GM21619 (cell line): ENCODE data around the gene RANBP10.
"Not testable (repeated sequence)": the region's sequence is repeated elsewhere in the genome, so short reads cannot be mapped to it uniquely, and the experiment has no call there.

Experiments used
- ATAC-seq: cut with Tn5 transposase; IDR thresholded peaks from one replicate; pipeline ENCODE4 v1.9.1; 2021; ENCODE audit not compliant: unreplicated experiment

RANBP10 gene

GRCh38 chr16:67719048-67719777, 87.1 kb downstream of the RANBP10 start, which contains the start of gene GFOD2:
Gene GFOD2 (minus strand): TSS chr16:67719316. CDS start chr16:67685715, 33,601 bp downstream.
- peak; percentile 77 for ATAC-seq

GRCh38 chr16:67718668-67719047, 87.7 kb downstream of the RANBP10 start:
- ATAC-seq, result peak; percentile 12

- no peak for ATAC-seq
Observed at GRCh38 chr16:67716097-67716496, 90.3 kb downstream of the RANBP10 start.

GRCh38 chr16:67714522-67714921, 91.8 kb downstream of the RANBP10 start:
- no peak for ATAC-seq

- ATAC-seq, result no peak
Observed at GRCh38 chr16:67713647-67714273, 92.6 kb downstream of the RANBP10 start.

DNA sequence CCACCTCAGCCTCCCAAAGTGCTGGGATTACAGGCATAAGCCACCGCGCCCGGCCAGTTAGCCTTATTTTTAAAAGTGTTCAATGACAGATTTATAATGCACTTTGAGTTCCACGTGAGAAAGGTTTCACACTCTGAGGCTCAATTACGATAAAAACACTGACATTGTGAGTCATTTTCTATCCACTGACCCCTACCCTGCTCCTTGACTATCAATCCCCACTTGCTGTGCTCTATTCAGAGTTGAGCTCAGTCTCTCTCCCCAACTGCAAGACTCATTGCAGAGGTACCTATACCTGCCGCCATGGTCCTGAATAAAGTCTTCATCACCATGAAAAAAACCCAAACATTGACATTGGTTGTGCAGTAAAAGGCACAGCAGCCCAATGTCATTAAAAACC, 95.8 kb downstream of the RANBP10 start:
- no peak for ATAC-seq

- no peak for ATAC-seq
Observed at GRCh38 chr16:67709050-67709449, 97.3 kb downstream of the RANBP10 start.

GRCh38 chr16:67708368-67708771, 98.0 kb downstream of the RANBP10 start:
- ATAC-seq, result no peak

- ATAC-seq, result no peak
Observed at GRCh38 chr16:67707790-67708189, 98.6 kb downstream of the RANBP10 start.

DNA sequence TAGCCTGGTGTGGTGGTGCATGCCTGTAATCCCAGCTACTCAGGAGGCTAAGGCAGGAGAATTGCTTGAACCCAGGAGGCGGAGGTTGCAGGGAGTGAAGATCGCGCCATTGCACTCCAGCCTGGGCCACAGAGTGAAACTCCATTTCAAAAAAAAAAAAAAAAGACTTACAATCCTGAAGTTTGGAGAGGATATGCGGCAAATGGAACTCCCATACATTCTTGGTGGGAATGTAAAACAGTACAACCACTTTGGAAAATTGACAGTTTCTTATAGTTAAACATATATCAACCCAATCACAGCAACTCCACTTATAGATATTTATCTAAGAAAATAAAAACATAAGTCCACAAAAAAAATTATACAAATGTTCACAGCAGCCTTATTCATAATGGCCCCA, 99.2 kb downstream of the RANBP10 start:
- ATAC-seq, result no peak

DNA sequence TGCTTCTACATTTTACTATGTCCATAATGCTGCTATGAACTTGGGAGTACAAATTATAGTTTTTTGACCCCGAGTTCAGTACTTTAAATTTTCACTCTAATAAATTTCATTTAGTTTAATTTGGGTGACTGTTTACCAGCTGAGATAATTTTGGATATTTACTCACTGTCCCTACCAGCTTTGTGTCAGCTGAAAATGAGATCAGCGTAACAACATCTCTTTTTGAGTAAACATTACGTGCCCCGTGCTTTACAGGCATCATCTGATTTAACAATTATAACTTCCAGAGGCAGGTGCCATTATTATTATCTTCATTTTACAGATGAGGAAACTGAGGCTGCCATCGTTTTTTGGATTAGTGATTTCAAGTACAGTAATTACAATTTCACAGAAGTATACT, 102.2 kb downstream of the RANBP10 start:
- ATAC-seq, result no peak

DNA sequence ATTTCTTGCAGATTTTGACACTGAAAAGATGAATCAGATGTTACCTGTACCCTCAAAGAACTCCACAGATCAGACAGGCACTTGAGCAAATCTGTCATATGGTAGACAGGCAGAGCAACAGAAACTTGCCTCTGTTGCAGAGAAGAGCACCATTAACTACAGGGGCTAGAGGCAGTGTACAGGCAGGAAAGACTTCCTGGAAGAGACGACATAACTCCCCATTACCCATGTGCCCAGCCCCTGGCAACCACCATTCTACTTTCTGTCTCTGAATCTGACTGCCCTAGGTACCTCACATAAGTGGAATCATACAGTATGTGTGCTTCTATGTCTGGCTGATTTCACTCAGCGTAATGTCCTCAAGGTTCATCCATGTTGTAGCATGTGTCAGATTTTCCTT, 102.7 kb downstream of the RANBP10 start:
- no peak for ATAC-seq

- no peak for ATAC-seq
Observed at GRCh38 chr16:67702130-67702529, 104.2 kb downstream of the RANBP10 start.

- ATAC-seq, result no peak
Observed at GRCh38 chr16:67701420-67701819, 104.9 kb downstream of the RANBP10 start.

GRCh38 chr16:67699265-67699664, 107.1 kb downstream of the RANBP10 start:
- ATAC-seq, result no peak

DNA sequence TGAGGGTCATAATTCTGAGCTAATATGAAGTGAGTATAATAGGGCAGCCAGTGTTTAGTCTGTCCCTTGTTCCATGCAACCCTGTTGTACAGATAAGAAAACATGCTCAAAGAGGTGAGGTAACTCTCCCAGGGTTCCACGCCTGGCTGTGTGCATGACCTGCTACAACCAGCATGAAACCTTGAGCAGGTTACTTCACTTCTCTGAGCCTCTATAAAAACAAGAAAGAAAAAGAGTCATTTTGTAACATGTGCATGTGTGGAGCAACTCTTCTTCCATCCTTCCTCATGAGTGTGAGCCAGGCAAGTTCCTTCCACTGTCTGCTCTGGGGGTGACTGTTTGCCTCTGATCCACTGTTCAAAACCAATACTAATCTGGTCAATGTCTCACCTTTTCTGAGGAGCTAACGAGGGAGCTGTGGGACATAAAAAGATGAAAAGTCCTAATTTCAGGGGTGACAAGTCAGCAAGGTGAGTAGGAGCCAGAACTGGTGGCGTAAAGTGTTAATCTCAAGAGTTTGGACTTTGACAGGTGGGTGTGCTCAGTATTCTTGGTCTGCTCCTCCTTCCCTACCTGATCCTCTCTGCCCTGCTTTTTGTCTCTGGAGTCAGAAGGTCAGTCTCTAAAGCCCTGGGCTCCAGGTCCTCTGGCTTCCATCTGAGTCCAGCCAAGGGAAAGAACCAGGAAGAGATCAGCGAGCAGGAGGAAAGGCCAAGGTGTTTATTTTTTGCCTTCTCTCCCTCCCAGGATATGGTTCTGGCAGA, 108.8 kb downstream of the RANBP10 start:
- ATAC-seq, result no peak

DNA sequence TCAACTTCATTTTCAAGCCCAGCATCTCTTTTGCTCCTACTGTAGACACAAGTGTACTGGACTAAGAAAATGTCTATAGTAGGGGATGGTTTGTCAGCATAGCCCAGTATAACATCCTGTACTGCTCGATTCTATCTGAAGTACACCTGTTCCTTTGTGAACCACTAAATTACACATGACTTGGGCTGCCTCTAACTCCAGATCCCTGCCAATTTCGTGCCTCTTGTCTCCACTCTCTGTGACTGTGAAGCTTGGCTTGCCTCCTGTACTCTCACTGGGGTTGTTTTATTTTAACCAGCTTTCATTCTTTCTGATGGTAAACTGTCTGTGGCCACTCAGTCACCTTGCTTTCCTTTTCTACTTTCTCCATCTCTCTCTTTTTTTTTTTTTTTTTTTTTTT, 111.7 kb downstream of the RANBP10 start:
- ATAC-seq, result no peak

- not testable (repeated sequence) for ATAC-seq
Observed at GRCh38 chr16:67693517-67694285, 112.7 kb downstream of the RANBP10 start.

GRCh38 chr16:67685388-67686112, 120.8 kb downstream of the RANBP10 start:
- ATAC-seq, result no peak

DNA sequence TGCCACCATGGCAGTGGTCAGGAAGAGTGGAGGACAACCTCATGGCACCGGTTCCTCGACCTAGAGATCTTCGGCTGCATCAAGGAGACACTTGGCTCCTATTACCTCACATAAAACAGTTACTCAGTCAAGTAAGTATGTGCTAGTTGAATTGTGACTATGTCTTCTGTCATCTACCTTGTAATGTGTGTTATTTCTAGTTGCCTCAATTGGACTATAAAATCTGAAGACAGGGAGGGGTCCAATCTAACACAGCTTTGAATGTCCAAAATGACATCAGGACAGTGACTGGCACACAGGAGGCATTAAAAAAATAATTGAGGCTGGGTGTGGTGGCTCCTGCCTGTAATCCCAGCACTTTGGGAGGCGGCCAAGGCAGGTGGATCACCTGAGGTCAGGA, 122.6 kb downstream of the RANBP10 start:
- ATAC-seq, result no peak
